GM21576 (cell line): Measurements from ENCODE around the gene TREM1.

Source experiments
- ATAC-seq: cut with Tn5 transposase; IDR thresholded peaks from one replicate; pipeline ENCODE4 v1.9.1; 2021; ENCODE audit warnings: mild to moderate bottlenecking, moderate library complexity; ENCODE audit not compliant: unreplicated experiment

Gene TREM1

GRCh38 chr6:41286544-41287346 is at the start of gene TREM1:
Gene TREM1 (minus strand): TSS chr6:41286682. CDS start chr6:41286655, 27 bp downstream.
- ATAC-seq, result no peak

GRCh38 chr6:41335943-41336342 is 49.5 kb upstream of the TREM1 start:
- no peak for ATAC-seq

DNA sequence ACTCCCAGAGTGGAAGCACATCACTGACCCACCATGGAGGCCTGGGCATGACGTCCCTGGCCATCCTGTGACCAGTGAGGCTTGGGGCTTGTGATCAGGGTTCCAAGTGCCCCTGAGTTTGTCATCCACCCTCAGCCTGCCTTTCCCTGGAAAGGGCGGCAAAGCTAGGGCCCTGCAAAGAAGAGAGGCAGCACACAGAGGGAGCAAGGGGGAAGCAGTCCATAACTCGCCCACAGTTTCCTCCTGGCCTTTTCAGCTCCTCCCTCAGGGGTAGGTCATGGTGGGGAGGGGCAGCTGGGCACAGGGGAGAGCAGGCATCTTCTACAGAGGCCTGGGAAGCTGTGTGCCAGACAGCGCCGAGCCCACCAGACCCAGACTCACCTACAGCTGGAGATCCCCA is 48.8 kb upstream of the TREM1 start, which contains the start of gene NCR2:
NCR2 (plus strand) TSS at position 313 of the 400 bp plus-strand sequence. CDS start 269 bp downstream, outside the sequence.
- ATAC-seq, result no peak

GRCh38 chr6:41334482-41335040 is 48.1 kb upstream of the TREM1 start:
- ATAC-seq, result no peak

GRCh38 chr6:41332842-41333736 is 46.6 kb upstream of the TREM1 start:
- ATAC-seq, result no peak

DNA sequence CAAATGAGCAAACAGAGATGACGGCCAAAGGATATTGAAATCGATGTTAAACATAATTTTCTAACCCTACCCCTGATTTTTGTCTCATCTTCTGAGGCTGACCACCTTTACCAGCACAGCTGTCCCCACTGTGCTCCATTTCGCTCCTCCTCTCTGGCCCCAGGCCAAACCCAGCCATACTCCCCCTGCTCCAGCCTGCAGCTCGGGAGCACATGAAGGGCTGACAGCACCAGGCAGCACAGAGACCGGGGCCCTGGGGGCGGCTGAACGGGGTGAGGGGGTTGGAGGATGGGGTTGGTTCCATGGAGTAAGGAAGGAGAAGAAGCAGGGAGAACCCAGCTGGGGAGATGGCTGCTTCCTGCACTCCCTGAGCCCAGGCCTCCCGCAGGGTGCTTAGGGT is 45.8 kb upstream of the TREM1 start:
- ATAC-seq, result no peak

GRCh38 chr6:41331401-41332150 is 45.1 kb upstream of the TREM1 start:
- no peak for ATAC-seq

DNA sequence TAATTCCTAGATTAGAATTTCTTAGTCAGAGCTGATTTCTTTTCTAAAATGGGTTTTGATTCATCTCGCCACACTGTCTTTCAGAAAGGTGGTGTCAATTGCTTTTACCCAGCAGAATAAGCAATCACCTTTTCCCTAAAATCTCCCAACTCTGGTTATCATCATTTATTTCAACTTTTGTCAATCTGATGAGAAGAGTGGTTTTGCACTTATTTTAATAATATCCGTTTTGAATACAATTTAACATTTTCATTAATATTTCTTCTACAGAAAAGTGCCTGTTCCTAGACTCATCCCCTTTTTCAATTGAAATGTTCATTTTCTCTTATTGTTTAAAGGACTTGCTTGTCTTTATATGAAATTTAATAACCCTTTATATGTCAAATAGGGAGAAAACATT is 40.7 kb upstream of the TREM1 start:
- ATAC-seq, result no peak

- ATAC-seq, result no peak
These were observed 39.6 kb upstream of the TREM1 start for GRCh38 chr6:41326092-41326491.

GRCh38 chr6:41325446-41326066 is 39.1 kb upstream of the TREM1 start:
- no peak for ATAC-seq

DNA sequence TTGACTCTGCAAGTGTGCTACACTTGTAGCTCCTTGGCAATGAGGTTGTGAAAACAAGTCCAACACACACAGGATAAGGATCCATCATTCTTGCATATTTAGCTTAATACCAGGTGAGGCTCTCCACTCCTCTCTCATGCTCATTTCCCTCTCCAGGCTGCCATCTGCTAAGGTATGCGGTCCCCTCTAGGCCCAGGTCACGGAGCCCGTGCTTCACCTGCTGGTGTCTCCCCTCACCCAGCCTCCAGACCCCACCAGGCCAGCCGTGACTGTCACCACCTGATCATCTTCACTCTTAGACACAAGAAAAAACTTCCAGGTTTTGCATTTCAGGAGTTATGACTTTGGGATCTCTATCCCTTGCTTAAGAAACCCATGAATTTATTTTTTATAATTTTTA is 34.7 kb upstream of the TREM1 start:
- no peak for ATAC-seq

GRCh38 chr6:41318654-41319565 is 32.4 kb upstream of the TREM1 start:
- peak; percentile 88 for ATAC-seq

GRCh38 chr6:41318261-41318653 is 31.8 kb upstream of the TREM1 start:
- ATAC-seq, result no peak

DNA sequence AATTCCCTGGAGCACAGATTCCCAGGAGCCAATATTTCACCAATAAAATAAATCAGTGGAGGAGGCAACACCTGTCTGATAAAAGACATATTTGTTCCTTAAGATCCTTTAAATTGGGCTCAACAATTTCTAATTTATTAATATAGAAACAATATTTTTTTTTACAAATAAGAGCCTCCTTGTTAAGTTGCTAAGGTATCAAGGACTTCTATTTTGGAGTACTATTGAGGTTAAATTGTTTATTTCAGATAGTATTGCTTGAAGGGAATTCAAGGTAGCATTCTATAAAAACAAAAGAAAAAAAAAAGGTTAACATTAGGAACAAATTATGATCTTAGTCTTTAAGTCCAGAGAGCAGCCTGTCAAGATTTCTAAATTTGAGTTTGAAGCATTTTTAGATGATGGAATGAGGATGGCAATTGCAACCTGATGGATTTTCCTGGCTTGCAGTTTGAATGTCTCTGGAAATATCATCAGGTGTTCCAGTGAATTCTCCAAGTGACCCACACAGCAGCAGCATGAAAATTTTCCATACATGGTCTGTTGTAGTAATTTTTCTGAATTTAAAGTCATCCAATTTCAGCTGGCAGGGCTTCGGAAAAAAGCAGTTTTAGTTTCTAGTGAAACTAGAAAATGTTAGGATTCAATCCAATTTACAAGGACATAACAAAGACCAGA is 29.6 kb upstream of the TREM1 start:
- ATAC-seq, result no peak

GRCh38 chr6:41315203-41315602 is 28.7 kb upstream of the TREM1 start:
- no peak for ATAC-seq

DNA sequence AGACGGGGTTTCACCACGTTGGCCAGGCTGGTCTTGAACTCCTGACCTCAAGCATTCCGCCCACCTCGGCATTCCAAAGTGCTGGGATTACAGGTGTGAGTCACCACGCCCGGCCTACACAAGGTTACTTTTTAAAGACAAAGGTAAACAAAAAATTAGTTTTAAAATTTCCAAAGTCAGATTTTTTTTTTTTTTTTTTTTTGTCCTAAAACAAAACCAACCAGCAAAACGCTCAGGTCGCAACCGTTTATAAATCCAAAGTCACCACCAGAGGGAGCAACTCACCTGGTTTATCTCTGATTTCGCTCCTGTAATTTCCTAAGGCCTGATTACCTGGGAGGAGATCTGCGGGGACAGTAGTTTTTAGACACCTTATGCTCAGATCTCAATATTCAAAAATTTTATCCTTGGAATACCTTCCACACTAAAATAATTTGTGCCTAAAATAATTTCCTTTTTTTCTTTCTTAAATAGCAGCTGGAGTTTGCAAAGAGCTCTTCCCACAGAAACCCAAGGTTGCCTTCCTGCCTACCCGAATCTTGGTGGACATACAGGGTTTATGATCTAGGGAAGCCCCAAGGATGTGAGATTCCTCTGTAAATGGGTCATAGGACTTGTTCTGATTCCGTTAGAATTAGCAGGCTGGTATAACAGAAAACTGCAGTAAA is 19.8 kb upstream of the TREM1 start:
- ATAC-seq, result no peak

DNA sequence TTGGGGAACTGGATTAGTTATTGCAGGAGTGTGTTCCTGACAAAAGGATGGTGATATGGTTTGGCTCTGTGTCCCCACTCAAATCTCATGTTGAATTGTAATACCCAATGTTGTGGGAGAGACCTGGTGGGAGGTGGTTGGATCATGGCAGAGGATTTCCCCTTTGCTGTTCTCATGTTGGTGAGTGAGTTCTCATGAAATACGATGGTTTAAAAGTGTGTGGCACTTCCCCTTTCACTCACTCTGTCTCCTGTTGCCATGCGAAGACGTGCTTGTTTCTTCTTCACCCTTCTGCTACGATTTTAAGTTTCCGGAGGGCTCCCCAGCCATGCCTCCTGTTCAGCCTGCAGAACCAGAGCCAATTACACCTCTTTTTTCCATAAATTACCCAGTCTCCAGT is 16.2 kb upstream of the TREM1 start:
- no peak for ATAC-seq

GRCh38 chr6:41298785-41299502 is 12.5 kb upstream of the TREM1 start:
- no peak for ATAC-seq
